Neural cell (in vitro differentiated cells): ENCODE results near the gene ZC3H12C. TPM values are rescaled to one million over a fixed set of nuclear protein-coding genes. Genes with fewer than 3 reads are reported as not detected.

Experiments
- H2AFZ ChIP-seq: fragments of 200-600, 300-800 bp; sonication (generic), shearing (Covaris generic); 2 replicates; pipeline ENCODE4 v1.6.0; 2014; ENCODE audit warnings: low read depth, mild to moderate bottlenecking, antibody characterized with exemption, low read length, moderate library complexity
- H3F3A ChIP-seq: fragments of 200-600 bp; shearing (Covaris generic); 2 replicates; pipeline ENCODE4 v1.6.1; 2016; ENCODE audit warnings: mild to moderate bottlenecking, moderate library complexity, mixed read lengths, antibody characterized with exemption, low read length; ENCODE audit not compliant: insufficient read depth, poor library complexity, severe bottlenecking
- H3K27ac ChIP-seq: fragments of 200-600, 300-800 bp; sonication (generic), shearing (Covaris generic); 2 replicates; pipeline ENCODE4 v1.5.1; 2014; ENCODE audit warnings: mild to moderate bottlenecking, low read length, moderate library complexity
- H3K27me3 ChIP-seq: fragments of 300-800, 200-600 bp; sonication (generic), shearing (Covaris generic); 2 replicates; pipeline ENCODE4 v1.6.0; 2014; ENCODE audit warnings: mild to moderate bottlenecking, low read depth, low read length, moderate library complexity; ENCODE audit not compliant: insufficient read depth
- H3K36me3 ChIP-seq: fragments of 300-800, 200-600 bp; sonication (generic), shearing (Covaris generic); 2 replicates; pipeline ENCODE4 v1.5.1; 2014; ENCODE audit warnings: mild to moderate bottlenecking, antibody characterized with exemption, low read length, moderate library complexity; ENCODE audit not compliant: insufficient read depth
- H3K4me2 ChIP-seq: fragments of 300-800, 200-600 bp; sonication (generic), shearing (Covaris generic); 2 replicates; pipeline ENCODE4 v1.6.0; 2014; ENCODE audit warnings: mild to moderate bottlenecking, low read length
- H3K4me3 ChIP-seq: fragments of 300-800, 200-600 bp; sonication (generic), shearing (Covaris generic); 2 replicates; pipeline ENCODE4 v1.5.1; 2014; ENCODE audit warnings: mild to moderate bottlenecking, low read length, moderate library complexity
- H3K79me2 ChIP-seq: fragments of 200-600 bp; shearing (Covaris generic); replicated peaks from 2 replicates; pipeline ENCODE4 v1.6.0; 2014; ENCODE audit warnings: mild to moderate bottlenecking, low read length, moderate library complexity; ENCODE audit not compliant: insufficient read depth
- H3K9ac ChIP-seq: fragments of 300-800, 200-600 bp; sonication (generic), shearing (Covaris generic); 2 replicates; pipeline ENCODE4 v1.6.1; 2016; ENCODE audit warnings: mild to moderate bottlenecking, low read length, mixed read lengths
- H3K9me2 ChIP-seq: fragments of 200-600 bp; shearing (Covaris generic); 2 replicates; pipeline ENCODE4 v1.6.1; 2016; ENCODE audit warnings: mild to moderate bottlenecking, low read length, mixed read lengths; ENCODE audit not compliant: insufficient read depth
- H3K9me3 ChIP-seq: fragments of 200-600, 300-800 bp; sonication (generic), shearing (Covaris generic); 2 replicates; pipeline ENCODE4 v1.6.1; 2016; ENCODE audit warnings: mild to moderate bottlenecking, mixed run types, low read length, moderate library complexity, mixed read lengths
- H4K20me1 ChIP-seq: fragments of 200-600 bp; shearing (Covaris generic); 2 replicates; pipeline ENCODE4 v1.6.1; 2016; ENCODE audit warnings: mild to moderate bottlenecking, mixed run types; ENCODE audit not compliant: insufficient read depth
- CTCF ChIP-seq: fragments of 450-650 bp; IDR thresholded peaks from 2 replicates; pipeline ENCODE4 v1.5.1; 2014; ENCODE audit warnings: antibody characterized with exemption, mild to moderate bottlenecking, moderate library complexity; ENCODE audit not compliant: poor library complexity, severe bottlenecking
- EP300 ChIP-seq: fragments of 450-650 bp; conservative IDR thresholded peaks from 2 replicates; pipeline ENCODE4 v1.6.1; 2014; ENCODE audit warnings: antibody characterized with exemption, mild to moderate bottlenecking, moderate library complexity; ENCODE audit not compliant: poor library complexity, severe bottlenecking
- EZH2 ChIP-seq: fragments of 200-600, 300-800 bp; shearing (Covaris generic), sonication (generic); IDR thresholded peaks from 2 replicates; pipeline ENCODE4 v1.6.1; 2014; ENCODE audit warnings: antibody characterized with exemption, low read length, borderline replicate concordance, mild to moderate bottlenecking; ENCODE audit not compliant: insufficient read depth, poor library complexity, severe bottlenecking
- MXI1 ChIP-seq: fragments of 450-650 bp; conservative IDR thresholded peaks from 2 replicates; pipeline ENCODE4 v1.6.1; 2014; ENCODE audit warnings: antibody characterized with exemption, mild to moderate bottlenecking; ENCODE audit not compliant: poor library complexity, severe bottlenecking
- POLR2AphosphoS5 ChIP-seq: IDR thresholded peaks from 2 replicates; pipeline ENCODE4 v1.6.1; 2012
- RAD21 ChIP-seq: fragments of 450-650 bp; conservative IDR thresholded peaks from 2 replicates; pipeline ENCODE4 v1.6.1; 2014; ENCODE audit warnings: antibody characterized with exemption, mild to moderate bottlenecking, moderate library complexity
- REST ChIP-seq: IDR thresholded peaks from 2 replicates; pipeline ENCODE4 v1.6.1; 2012; ENCODE audit warnings: borderline replicate concordance
- SMC3 ChIP-seq: fragments of 450-650 bp; conservative IDR thresholded peaks from 2 replicates; pipeline ENCODE4 v1.6.1; 2014; ENCODE audit warnings: antibody characterized with exemption, mild to moderate bottlenecking, moderate library complexity; ENCODE audit not compliant: poor library complexity
- TAF1 ChIP-seq: IDR thresholded peaks from 2 replicates; pipeline ENCODE4 v1.6.1; 2012; ENCODE audit warnings: low read depth
- polyA plus RNA-seq: library from polyadenylated mRNA; depleted of rRNA; stranded (reverse); fragments of >200 nt; gene quantifications from 2 replicates; pipeline ENCODE4 v1.2.3, GENCODE V29; 2014

The ZC3H12C gene
- polyA plus RNA-seq, 1 donor from 2014 or later, result 15.1 TPM

- TF ChIP-seq SMC3 (no peak), TAF1 (no peak), REST (no peak), CTCF (no peak), EP300 (no peak), POLR2AphosphoS5 (no peak), RAD21 (no peak), MXI1 (no peak), EZH2 (no peak)
- no peak overlapping the region for H3K4me2 ChIP-seq
- H3K27me3 ChIP-seq, result no peaks in the 10 kb centered on the region
- H3K36me3 ChIP-seq, result no peaks in the 10 kb centered on the region
- H3K9ac ChIP-seq, result no peak overlapping the region
- H3F3A ChIP-seq, result no peaks in the 10 kb centered on the region
- H3K4me3 ChIP-seq, result no peak overlapping the region
- no peaks in the 10 kb centered on the region for H3K79me2 ChIP-seq
- H2AFZ ChIP-seq, result no peak overlapping the region
- no peaks in the 10 kb centered on the region for H3K9me2 ChIP-seq
- no peaks in the 10 kb centered on the region for H4K20me1 ChIP-seq
- H3K9me3 ChIP-seq, result no peaks in the 10 kb centered on the region
- no peak overlapping the region for H3K27ac ChIP-seq
Measured at GRCh38 chr11:110186456-110186855, 93.3 kb downstream of the ZC3H12C start.

- H2AFZ ChIP-seq, result no peak overlapping the region
- no peaks in the 10 kb centered on the region for H3K9me2 ChIP-seq
- H3F3A ChIP-seq, result no peaks in the 10 kb centered on the region
- no peak overlapping the region for H3K4me3 ChIP-seq
- H3K9me3 ChIP-seq, result no peaks in the 10 kb centered on the region
- H3K79me2 ChIP-seq, result no peaks in the 10 kb centered on the region
- H4K20me1 ChIP-seq, result no peaks in the 10 kb centered on the region
- H3K27me3 ChIP-seq, result no peaks in the 10 kb centered on the region
- H3K4me2 ChIP-seq, result no peak overlapping the region
- TF ChIP-seq TAF1 (no peak), CTCF (no peak), REST (no peak), EZH2 (no peak), RAD21 (no peak), MXI1 (no peak), EP300 (no peak), SMC3 (no peak), POLR2AphosphoS5 (no peak)
- no peaks in the 10 kb centered on the region for H3K36me3 ChIP-seq
- H3K27ac ChIP-seq, result no peak overlapping the region
- no peak overlapping the region for H3K9ac ChIP-seq
Measured at GRCh38 chr11:110186867-110187266, 93.7 kb downstream of the ZC3H12C start.
